HG03442 (cell line): ENCODE data around the gene TEKT3.

ENCODE experiments used
- ATAC-seq: cut with Tn5 transposase; IDR thresholded peaks from one replicate; pipeline ENCODE4 v1.9.1; 2021; ENCODE audit warnings: mild to moderate bottlenecking, moderate library complexity; ENCODE audit not compliant: unreplicated experiment

Gene TEKT3

GRCh38 chr17:15267996-15268395 is 73.4 kb downstream of the TEKT3 start:
- no peak for ATAC-seq

GRCh38 chr17:15266325-15267125 is 74.9 kb downstream of the TEKT3 start:
- no peak for ATAC-seq

GRCh38 chr17:15265131-15265530 is 76.3 kb downstream of the TEKT3 start, which contains the start of gene PMP22:
PMP22 (minus strand) TSS chr17:15265326; CDS start chr17:15260727, 4,599 bp downstream.
- ATAC-seq, result no peak

- no peak for ATAC-seq
Observed at GRCh38 chr17:15264542-15264941, 76.9 kb downstream of the TEKT3 start.

GRCh38 chr17:15263680-15264079 is 77.7 kb downstream of the TEKT3 start:
- no peak for ATAC-seq

GRCh38 chr17:15263206-15263579 is 78.2 kb downstream of the TEKT3 start:
- ATAC-seq, result no peak

GRCh38 chr17:15262291-15263205 is 78.8 kb downstream of the TEKT3 start:
- no peak for ATAC-seq

GRCh38 chr17:15261802-15262290 is 79.6 kb downstream of the TEKT3 start:
- no peak for ATAC-seq

- ATAC-seq, result no peak
Observed at GRCh38 chr17:15261258-15261801, 80.1 kb downstream of the TEKT3 start.

- ATAC-seq, result peak; percentile 61
Observed at GRCh38 chr17:15260376-15261257, 80.8 kb downstream of the TEKT3 start.

GRCh38 chr17:15257796-15258512 is 83.4 kb downstream of the TEKT3 start:
- no peak for ATAC-seq

GRCh38 chr17:15257258-15257788 is 84.1 kb downstream of the TEKT3 start:
- peak; percentile 77 for ATAC-seq

GRCh38 chr17:15256689-15257088 is 84.7 kb downstream of the TEKT3 start:
- no peak for ATAC-seq

- ATAC-seq, result no peak
Observed at GRCh38 chr17:15255713-15256454, 85.5 kb downstream of the TEKT3 start.
